ENCODE results near the gene DDX18.

Gene DDX18

GRCh38 chr2:117875786-117876185 lies 61.3 kb downstream of the DDX18 start:
- Histone ChIP-seq H3K4me3 (replicated peaks; ENCODE audit: low read depth, low read length) (no peak overlapping the region), H3K27me3 (replicated peaks; ENCODE audit: control insufficient read depth, insufficient read depth, low read length) (no peaks in the 10 kb centered on the region), H3K36me3 (ENCODE audit: control insufficient read depth, insufficient read depth, low read length) (no peaks in the 10 kb centered on the region)
- TF ChIP-seq, protein P1, sequence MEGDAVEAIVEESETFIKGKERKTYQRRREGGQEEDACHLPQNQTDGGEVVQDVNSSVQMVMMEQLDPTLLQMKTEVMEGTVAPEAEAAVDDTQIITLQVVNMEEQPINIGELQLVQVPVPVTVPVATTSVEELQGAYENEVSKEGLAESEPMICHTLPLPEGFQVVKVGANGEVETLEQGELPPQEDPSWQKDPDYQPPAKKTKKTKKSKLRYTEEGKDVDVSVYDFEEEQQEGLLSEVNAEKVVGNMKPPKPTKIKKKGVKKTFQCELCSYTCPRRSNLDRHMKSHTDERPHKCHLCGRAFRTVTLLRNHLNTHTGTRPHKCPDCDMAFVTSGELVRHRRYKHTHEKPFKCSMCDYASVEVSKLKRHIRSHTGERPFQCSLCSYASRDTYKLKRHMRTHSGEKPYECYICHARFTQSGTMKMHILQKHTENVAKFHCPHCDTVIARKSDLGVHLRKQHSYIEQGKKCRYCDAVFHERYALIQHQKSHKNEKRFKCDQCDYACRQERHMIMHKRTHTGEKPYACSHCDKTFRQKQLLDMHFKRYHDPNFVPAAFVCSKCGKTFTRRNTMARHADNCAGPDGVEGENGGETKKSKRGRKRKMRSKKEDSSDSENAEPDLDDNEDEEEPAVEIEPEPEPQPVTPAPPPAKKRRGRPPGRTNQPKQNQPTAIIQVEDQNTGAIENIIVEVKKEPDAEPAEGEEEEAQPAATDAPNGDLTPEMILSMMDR (IDR thresholded peaks at IDR 0.05; ENCODE audit: insufficient read depth, low read length, poor library complexity, severe bottlenecking), result no peak
- no peak for DNase-seq (ENCODE audit: extremely low read depth, insufficient read length)

DNA sequence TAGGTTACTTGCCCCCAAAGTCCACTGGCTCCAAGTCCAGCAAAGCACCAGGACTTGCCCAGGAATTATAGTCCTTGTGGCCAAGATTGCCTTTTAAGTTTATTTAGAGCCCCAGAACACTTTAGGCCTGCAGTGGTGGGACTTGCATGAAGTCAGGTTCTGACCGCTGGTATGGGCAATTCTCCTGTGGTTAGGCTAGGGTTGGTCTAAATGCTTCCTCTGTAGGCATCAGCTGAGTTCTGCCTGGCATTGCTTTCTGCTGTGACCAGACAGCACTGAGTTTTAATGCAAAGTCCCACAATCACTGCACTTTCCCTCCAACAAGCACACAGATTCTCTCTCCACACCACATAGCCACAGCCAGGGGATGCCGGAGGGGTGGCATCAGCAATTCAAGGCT lies 64.5 kb downstream of the DDX18 start:
- H3K4me3 ChIP-seq (replicated peaks; ENCODE audit: low read depth, low read length), result no peak overlapping the region

More for the DNA sequence above, 64.5 kb downstream of the DDX18 start:
- DNase-seq (ENCODE audit: extremely low read depth, insufficient read length), result no peak
- Histone ChIP-seq H3K27me3 (replicated peaks; ENCODE audit: control insufficient read depth, insufficient read depth, low read length) (no peaks in the 10 kb centered on the region), H3K36me3 (ENCODE audit: control insufficient read depth, insufficient read depth, low read length) (no peaks in the 10 kb centered on the region)
- TF ChIP-seq, protein P1 (IDR thresholded peaks at IDR 0.05; ENCODE audit: insufficient read depth, low read length, poor library complexity, severe bottlenecking), result no peak
